ENCODE results near the gene FASN.

GRCh38 chr17:82146663-82147654, 48.9 kb upstream of the FASN start:
- no peak for TF ChIP-seq POLR2A (IDR thresholded peaks at IDR 0.05)
- TF ChIP-seq, protein P1, sequence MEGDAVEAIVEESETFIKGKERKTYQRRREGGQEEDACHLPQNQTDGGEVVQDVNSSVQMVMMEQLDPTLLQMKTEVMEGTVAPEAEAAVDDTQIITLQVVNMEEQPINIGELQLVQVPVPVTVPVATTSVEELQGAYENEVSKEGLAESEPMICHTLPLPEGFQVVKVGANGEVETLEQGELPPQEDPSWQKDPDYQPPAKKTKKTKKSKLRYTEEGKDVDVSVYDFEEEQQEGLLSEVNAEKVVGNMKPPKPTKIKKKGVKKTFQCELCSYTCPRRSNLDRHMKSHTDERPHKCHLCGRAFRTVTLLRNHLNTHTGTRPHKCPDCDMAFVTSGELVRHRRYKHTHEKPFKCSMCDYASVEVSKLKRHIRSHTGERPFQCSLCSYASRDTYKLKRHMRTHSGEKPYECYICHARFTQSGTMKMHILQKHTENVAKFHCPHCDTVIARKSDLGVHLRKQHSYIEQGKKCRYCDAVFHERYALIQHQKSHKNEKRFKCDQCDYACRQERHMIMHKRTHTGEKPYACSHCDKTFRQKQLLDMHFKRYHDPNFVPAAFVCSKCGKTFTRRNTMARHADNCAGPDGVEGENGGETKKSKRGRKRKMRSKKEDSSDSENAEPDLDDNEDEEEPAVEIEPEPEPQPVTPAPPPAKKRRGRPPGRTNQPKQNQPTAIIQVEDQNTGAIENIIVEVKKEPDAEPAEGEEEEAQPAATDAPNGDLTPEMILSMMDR (IDR thresholded peaks at IDR 0.05), result no peak

All from body of pancreas (tissue), 4 donors.